CD4-positive, alpha-beta T cell treated with Interferon gamma for 1 hour (primary cell): Measurements from ENCODE around the gene TIMM8B.
"Not testable (repeated sequence)": the region's sequence is repeated elsewhere in the genome, so short reads cannot be mapped to it uniquely, and the experiment has no call there.

Experiments used
- DNase-seq: peaks from one replicate; pipeline ENCODE4 v3.0.0-alpha.2; 2020

Gene TIMM8B, protein sequence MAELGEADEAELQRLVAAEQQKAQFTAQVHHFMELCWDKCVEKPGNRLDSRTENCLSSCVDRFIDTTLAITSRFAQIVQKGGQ

DNA sequence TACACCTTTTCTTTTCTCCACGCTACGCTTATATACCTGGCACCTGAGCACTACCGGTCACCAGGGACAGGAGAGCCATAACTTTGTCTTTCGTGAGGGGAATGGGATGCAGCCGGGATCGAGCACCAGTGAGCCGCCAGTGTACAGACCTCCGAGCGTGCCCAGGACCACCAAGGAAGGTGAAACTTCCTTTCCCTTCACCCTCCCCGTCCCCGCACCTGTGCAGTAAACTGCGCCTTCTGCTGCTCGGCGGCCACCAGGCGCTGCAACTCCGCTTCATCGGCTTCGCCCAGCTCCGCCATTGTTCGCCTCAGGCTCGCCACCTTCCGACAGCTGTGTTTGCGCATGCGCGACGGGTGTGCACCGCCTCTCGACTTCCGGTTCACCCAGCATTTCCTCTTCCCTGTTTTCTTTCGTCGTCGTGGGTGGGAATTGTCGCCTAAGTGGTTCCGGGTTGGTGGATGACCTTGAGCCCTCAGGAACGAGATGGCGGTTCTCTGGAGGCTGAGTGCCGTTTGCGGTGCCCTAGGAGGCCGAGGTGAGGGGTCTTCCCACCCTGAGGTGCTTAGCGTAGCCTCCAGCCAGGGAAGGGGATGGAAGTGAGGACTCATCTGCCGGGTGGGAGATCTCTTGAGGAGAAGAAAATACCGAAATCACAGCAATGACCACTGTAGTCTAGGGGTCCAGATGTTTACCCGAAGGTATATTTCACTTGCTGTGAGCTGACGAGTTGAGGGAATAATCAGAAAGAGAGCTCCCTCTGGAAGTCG, at the start of gene TIMM8B, which contains the start of gene SDHD:
TSS of gene TIMM8B (minus strand) at position 335 of the 770 bp plus-strand sequence. CDS start at position 302, 33 bp downstream.
TSS of gene SDHD (plus strand) at position 452 of the 770 bp plus-strand sequence. CDS start at position 487, 35 bp downstream.
- DNase-seq = peak; percentile 97

DNA sequence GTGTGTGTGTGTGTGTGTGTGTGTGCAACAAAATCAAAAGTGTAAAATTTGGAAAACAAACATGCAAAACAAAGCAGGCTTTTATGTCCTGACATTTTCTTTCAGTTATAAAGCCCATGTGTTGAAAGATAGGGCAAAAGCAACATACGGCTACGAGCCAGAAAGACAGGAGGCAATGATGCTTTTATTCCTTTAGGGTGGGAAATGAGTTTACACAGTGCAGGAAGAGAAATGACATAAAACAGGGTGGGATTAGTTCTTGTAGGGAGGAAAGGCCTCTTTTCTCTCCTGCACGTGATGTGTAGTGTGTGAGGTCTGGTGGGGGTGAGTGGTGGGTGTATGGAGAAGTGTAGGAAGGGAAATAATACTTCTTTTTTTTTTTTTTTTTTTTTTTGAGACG, 47.9 kb upstream of the TIMM8B start:
- DNase-seq = no peak

DNA sequence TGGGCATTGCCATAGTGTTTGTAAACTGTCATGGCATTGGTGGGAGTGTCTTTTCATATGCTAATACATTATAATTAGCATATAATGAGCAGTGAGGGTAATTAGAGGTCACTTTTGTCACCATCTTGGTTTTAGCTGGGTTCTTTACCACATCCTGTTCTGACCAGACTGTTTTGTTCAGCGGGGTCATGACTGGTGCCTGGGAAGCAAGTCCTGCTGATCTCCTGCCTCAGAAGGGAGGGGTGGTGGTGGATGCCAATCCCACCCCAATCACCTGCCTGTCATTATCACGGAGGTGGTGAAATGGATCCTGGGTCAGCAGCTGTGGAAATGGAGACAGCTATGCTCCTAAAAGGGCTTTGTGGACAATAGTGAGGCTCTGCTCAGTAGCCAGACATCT, 46.2 kb upstream of the TIMM8B start:
- DNase-seq = no peak

DNA sequence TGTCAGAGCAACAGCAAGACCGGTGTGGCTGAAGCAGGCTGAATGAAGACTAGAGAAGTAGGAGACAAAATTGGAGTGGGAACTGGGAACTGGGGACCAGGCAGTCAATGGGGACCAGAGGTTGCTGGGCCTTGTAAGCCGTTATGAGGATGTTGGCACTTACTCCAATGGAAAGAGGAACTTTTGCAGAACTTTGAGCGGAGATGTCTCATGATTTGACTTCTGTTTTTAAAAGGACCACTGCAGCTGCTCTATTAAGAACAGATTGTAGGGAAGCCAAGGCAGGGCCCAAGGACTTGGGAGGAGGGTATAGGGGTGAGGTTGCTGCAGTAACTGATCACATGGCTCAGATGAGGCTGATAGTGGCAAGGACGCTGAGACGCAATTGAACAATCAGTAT, 43.1 kb upstream of the TIMM8B start:
- no peak for DNase-seq

DNA sequence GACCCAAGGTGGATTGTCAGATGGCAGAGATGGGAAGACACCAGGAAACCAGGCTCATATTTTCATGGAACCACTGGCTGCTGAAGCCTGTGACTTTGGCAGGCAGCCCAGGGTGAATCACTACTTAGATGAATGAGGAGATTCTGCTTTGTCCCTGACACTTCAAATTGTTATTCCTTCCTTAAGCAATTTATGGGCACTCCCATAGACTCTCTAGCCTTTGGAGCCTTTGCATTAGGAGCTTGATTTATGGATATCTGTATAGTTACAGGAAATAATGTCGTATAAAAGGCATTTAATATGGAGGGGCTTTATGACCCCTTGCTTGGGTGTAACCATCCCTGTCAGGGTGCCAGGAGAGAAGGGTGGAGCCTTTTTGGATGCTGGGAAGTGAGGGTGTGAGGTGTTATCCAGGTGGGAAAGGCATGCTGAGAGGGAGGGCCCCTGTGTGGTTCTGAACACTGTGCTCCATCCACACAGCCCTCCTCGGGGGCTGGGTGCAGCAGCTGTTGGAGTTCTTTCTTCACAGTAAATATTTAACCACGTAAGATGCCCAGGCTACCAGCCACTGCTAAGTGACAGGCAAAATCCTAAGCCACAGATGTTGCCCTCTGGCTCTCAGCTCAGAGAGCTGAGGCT, 42.0 kb upstream of the TIMM8B start:
- no peak for DNase-seq

DNA sequence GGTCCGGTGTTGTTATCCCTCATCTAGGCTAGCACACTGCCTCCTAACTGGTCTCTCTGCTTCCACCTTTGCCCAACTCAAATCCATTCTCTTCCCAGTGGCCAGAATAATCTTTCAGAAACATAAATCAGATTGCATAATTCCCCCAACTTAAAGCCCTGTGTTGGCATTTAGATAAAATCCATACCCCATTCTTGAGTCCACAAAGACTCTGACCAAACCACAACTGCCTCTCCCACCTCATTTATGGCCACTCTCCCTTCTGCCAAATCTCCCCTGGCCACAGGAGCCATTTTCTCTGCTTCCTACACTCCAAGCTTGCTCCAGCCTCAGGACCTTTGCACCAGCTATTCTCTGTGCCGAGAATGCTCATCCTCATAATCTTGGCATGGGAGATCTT, 40.5 kb upstream of the TIMM8B start:
- DNase-seq = no peak

DNA sequence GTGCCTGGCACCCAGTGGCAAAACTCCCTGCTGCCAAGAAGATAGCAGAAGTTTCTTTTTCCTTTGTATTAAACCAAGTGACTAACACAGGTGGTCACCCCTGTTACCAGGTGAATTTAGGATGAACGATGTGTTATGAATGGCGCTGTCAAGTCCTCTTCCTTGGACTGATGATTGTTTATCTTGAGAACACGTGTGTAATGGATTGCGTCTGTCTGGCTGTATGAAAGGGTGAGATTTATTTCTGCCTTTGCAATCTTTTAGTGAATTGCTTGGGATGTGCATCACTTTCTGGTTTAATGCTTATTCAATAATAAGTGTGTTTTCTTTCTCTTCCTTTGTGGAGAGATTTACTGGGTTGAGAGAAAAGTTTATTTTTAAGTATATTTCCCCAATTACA, 36.6 kb upstream of the TIMM8B start:
- no peak for DNase-seq

DNA sequence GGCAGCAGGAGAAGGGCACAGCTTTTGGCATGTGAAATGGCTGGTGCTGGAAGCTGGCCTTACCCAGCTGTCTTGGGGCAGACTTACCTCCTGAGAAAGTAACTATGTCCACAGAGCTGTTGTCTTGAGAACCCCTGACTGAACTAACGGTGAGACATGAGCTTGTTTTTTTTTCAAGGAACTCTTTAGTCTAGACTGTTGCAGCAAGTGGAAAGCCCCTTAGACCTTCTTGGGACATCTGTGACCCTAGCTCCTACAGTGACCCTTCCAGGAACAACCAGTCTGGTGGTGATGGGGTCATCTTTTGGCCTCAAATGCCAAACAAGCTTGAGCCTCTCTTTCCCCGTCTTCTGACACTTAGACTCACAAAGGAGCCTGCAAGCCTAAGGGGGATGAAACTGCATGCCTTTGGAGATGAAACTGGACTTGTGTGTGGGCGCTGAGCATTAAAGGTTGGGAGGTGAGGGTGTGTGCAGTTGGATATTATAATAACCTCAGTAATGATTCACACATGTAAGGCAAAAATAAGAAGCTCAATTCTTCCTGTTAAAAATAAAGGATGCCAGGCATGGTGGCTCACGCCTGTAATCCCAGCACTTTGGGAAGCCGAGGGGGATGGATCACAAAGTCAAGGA, 35.5 kb upstream of the TIMM8B start:
- DNase-seq = no peak

DNA sequence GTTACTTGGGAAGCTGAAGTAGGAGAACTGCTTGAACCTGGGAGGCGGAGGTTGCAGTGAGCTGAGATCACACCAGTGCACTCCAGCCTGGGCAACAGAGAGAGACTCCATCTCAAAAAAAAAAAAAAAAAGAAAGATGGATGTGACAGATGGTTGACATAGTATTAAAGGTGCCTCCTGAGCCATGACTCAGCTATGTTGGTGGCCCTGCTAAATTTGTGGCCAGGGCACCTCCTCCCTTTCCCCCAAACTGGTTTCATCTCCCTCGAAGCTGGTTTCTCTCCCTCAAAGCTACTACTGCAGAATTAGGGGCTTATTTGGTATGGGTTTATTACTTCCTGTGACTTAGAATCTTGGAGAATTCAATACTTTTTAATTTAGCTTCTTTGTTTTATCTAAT, 31.6 kb upstream of the TIMM8B start:
- no peak for DNase-seq

DNA sequence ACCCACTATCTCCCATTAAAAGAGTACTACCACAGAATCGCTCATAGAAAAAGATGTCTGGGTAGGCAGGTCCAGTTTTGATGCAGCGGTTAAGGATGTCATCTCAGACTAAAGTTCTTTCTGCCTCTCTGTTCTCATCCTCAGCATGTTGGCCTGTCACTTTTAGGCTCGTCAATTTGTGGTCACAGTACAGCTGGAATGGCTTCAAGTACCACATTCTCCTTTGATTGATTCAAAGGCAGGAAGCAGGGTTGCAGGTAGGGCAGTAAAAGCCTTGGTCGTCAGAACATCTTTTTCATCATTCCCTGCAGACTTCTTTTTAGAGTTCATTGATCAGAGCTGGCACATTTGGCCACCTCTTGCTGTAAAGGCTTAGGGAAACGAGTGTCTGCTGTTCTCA, 28.8 kb upstream of the TIMM8B start:
- DNase-seq = no peak

DNA sequence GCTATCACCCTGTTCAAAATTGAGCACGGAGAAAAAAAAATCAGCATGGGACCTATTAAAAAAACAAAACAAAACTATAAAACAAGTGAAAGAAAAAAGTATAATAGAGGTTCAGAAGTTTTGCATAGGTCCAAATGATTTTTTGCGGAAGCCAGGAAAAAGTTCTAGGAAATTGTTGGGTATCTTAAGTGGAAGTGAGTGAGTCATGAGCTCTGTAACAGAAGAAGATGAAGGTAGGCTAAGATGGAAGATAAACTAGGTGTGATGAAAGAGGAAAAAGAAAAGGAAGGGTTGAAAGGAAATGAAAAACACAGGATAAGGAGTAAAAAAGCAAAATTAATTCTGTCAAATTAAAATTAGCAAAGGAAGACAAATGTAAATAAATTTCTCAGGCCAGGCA, 27.9 kb upstream of the TIMM8B start:
- no peak for DNase-seq

DNA sequence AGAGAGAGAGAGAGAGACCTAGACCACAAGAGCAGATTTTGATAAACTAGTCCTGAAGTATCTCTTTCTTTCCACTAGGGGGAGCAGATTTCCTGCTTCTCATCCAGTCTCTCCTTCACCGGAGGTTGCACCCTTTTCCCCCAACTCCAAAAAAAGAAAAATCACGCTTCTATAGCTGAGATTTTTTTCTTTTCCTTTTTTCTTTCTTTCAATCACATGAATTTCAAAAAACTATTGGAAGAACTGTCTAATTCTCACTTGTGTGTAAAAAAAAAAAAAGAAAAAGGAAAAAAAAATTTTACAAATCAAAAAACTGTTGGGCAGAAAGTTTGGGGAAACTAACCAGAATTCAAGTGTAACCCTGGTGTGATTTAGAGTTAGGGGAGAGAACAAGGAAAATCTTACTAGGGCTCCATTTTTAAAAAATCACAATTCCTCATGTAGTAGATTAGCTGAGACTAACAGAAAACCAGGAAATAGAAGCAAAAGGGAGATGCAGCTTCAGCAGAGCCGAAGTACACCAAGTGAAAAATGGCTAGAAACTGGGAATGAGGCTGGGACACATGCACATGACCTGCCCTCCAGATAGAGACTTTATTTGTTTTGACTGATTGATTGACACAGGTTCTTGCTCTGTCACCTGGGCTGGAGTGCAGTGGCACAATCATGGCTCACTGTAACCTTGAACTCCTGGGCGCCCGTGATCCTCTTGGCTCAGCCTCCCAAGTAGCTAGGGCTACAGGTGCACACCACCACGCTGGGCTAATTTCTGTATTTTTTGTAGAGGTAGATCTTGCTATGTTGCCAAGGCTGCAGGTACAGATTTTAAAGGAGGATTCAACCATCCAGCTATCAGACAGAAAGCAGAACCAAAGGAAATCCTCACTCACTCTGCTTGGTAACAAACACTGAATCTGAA, 27.2 kb upstream of the TIMM8B start:
- no peak for DNase-seq

DNA sequence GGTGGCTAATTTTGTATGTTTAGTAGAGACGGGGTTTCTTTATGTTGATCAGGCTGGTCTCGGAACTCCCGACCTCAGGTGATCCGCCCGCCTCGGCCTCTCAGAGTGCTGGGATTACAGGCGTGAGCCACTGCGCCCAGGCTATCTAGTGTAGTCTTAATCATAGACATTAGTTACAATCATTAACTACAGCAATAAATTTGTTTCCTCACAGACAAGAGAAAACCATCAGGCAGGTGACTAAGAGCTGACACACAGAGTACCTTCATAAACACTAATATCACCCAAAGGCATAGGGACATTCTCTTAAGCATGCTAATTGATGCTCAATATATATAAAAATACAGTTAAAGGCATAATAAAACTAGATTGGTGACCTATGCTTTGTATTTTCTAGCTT, 19.5 kb upstream of the TIMM8B start:
- DNase-seq = no peak

DNA sequence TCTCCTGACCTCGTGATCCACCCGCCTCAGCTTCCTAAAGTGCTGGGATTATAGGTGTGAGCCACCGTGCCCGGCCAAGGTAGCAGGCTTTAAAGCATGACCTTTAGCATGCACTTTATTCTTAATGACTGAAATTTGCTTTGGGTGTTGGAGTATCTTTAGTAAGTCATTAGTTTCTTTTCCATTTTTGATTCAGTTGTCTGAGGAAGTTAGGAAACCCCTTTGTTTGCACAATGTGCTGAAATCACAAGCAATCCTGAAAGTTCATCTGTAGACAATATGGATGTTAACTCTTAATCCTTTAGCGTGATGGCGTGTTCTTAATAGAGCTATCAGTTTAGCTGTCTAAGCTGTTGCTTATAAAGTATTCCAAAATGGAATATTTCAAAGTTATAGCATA, 16.9 kb upstream of the TIMM8B start:
- no peak for DNase-seq

DNA sequence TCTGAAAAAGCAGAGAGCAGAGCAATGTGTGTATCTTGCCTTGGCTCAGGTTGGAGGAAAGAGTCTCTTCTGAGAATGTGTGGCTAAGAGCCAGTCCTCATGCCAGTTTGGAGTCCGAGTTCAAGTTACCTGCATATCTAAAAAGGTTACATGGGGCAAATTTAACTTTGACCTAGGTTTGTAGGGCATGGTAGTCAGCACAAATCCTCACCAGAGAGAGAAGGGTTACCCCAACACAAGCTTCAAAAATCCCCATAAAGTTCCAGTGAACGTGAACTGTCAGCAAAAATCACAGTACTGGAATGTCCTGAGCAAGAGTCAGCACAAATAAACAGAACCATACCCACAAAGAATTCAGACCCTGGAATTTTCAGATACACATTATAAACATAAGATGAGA, 13.9 kb upstream of the TIMM8B start:
- no peak for DNase-seq

DNA sequence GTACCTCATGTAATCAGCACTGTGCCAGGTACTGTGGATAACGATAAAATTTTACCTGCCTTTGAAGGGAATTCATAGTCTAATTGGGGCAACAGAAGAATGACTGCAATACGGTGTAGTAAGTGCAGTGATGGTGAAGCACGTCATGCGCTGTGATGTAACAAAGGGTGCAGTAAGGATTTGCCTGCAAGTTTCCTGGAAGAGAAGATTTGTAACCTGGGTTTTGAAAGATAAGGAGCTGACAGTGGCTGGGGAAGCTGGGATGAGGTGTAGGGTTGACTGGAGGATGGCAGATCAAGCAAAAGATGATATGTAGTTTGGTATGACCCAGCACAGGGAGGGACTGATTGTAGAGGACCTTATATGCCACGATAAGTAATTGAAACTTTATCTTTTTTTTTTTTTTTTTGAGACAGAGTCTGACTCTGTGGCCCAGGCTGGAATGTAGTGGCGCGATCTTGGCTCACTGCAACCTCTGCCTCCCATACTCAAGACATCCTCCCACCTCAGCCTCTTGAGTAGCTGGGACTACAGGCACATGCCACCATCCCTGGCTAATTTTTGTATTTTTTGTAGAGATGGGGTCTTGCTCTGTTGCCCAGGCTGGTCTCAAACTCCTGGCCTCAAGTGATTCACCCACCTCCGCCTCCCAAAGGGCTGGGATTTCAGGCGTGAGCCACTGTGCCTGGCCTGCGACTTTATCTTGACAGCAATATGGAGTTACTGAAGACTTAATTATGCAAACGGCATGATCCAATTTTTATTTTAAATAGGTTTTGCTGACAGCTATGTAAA, 11.4 kb upstream of the TIMM8B start:
- no peak for DNase-seq

DNA sequence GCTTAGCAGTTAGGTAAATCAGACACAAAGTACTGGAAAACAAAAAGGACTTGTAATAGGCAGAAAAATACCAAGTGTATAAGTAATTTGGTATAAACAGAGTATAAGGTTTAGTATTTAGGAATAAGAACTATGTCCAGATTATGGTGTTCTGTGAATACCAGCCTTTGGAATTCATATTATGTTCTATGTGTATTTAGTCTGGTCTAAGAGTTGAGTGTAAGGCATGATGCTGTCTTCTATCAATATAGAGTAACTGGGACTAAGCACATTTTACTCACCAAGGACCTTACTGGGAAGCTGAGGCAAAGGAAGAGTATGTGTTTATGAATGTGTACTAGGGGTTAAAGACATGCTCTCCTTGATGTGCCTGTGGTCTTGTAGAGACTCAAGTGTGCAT, 9.6 kb upstream of the TIMM8B start:
- no peak for DNase-seq

DNA sequence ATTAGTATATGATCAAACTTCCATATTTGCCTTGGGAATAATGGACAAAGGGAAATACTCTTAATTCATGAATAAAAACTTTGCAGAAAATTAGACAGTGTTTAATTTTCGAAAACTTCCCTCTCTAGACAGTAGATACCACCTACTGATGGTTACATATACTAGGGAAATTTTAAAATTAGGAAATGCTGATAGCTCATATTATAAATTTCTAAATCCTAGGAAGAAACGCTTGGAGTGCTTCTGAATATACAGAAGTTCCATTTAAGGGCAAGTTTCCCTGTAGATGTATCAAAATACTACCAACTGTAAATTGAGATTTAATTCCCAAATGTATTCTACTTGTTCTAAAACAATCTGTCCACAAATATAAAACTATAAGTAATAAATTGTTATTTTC, 8.7 kb upstream of the TIMM8B start:
- DNase-seq = not testable (repeated sequence)

DNA sequence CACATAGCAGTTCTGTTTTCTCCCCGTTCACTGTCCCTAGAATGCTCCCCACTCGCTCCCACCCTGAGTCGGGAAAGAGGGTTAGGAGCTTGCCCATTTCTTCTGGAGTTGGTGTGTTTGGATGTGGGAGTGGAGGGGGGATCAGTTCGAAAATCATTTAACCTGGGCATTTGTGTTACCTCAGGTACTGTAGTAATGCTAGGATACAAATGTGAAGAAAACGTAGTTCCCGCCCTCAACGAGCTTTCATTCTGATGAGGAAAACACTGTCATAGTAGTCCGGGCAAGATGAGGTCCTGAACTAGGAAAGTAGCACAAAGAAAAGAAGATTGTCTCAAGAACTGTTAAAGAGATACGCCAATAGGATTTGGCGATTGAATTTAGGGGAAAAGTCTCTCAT, 656 bp upstream of the TIMM8B start:
- DNase-seq = no peak

DNA sequence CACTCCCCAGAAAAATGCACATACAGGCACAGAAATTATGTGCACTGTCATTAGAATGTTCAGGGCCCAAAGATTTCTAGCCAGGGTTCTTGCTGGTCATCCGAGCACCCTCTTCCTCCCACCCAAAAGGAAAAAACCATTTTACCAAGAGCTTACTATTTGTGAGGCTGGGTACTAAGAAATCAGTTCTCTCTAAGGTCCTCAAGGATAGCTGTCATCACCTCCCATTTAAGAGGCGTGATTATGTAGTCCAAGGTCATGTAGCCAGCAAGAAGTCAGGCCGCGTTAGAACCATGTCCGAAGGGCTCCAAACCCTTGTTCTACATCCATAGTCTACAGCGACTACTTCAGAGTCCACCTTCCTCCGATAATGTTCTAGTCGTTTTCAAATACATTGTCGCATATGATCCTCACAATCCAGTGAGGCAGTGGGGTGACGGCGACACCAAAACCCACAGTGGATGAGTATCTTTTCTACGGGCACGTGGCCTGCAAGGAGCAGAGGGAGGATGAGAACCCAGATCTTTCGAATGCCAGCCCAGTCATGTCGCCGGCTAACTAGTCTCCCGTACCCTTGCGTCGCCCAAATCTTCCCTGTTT, 634 bp downstream of the TIMM8B start:
- DNase-seq = peak; percentile 5

DNA sequence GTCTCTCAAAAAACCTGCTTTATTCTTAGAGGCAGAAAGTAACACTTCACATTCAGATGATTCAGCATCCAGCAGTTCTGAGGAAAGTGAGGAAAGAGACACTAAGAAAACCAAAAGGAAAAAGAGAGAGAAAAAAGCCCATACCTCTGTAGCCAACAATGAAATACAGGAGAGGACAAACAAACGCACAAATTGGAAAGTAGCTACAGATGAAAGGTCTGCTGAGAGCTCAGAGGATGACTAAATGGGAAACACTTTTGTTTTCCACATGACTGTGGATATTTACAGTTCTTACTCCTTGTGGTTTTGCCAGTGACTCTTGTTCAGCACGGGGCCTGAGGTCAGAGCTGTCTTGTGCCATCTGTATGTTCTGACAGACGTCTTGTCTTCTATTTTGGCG, 3.8 kb downstream of the TIMM8B start:
- no peak for DNase-seq
